CD4-positive, CD25-positive, alpha-beta regulatory T cell (primary cell): ENCODE measurements around the gene ENAM. TPM values are rescaled to one million over a fixed set of nuclear protein-coding genes. Genes with fewer than 3 reads are reported as not detected.
A peak's percentile ranks its signal among the peaks of the same experiment; 100 is the strongest.

Experiments
- ATAC-seq, 2 donors: fragments of 150-1000 bp; cut with Tn5 transposase; one replicate each; pipeline ENCODE4 v1.10.0; 2021; ENCODE audit warnings: low read depth in 2 of 2, moderate number of reproducible peaks in 2 of 2, moderate library complexity in 1 of 2
- DNase-seq, 3 donors: peaks; one replicate each; pipeline versions ENCODE4 v3.0.0 to v3.0.0-alpha.2; 2012 to 2022; ENCODE audit warnings: mixed read lengths in 1 of 3
- H3K27ac ChIP-seq: one replicate; pipeline ENCODE4 v1.7.0; 2013; ENCODE audit warnings: mild to moderate bottlenecking, low read length; ENCODE audit not compliant: insufficient read depth, poor library complexity, severe bottlenecking
- H3K27me3 ChIP-seq: one replicate; pipeline ENCODE4 v1.7.0; 2013; ENCODE audit warnings: low read length; ENCODE audit not compliant: control insufficient read depth, insufficient read depth
- H3K36me3 ChIP-seq: one replicate; pipeline ENCODE4 v1.7.0; 2013; ENCODE audit warnings: mild to moderate bottlenecking, low read length, moderate library complexity; ENCODE audit not compliant: control insufficient read depth, insufficient read depth
- H3K4me1 ChIP-seq: 2 replicates; pipeline ENCODE4 v1.7.0; 2013; ENCODE audit warnings: mild to moderate bottlenecking, low read length; ENCODE audit not compliant: insufficient read depth, control insufficient read depth, poor library complexity, severe bottlenecking
- H3K4me3 ChIP-seq: one replicate; pipeline ENCODE4 v1.7.0; 2013; ENCODE audit warnings: low read depth, mild to moderate bottlenecking, low read length, moderate library complexity
- H3K9me3 ChIP-seq, 2 experiments: 1 replicate in 1 of 2; 2 replicates in 1 of 2; pipeline ENCODE4 v1.7.0; 2013; ENCODE audit warnings: low read length in 2 of 2, mild to moderate bottlenecking in 1 of 2, moderate library complexity in 1 of 2; ENCODE audit not compliant: control insufficient read depth in 2 of 2
- H3K27ac Mint-ChIP-seq, 3 donors: one replicate each; pipeline ENCODE4 v1.8.0; 2020 to 2022; ENCODE audit warnings: mild to moderate bottlenecking in 3 of 3, mixed read lengths in 3 of 3, moderate library complexity in 2 of 3
- H3K27me3 Mint-ChIP-seq: one replicate; pipeline ENCODE4 v1.8.0; 2022; ENCODE audit warnings: mild to moderate bottlenecking, mixed read lengths
- H3K36me3 Mint-ChIP-seq: one replicate; pipeline ENCODE4 v1.8.0; 2020; ENCODE audit warnings: mixed read lengths
- H3K4me1 Mint-ChIP-seq, 4 donors: one replicate each; pipeline ENCODE4 v1.8.0; 2020 to 2022; ENCODE audit warnings: mixed read lengths in 4 of 4, mild to moderate bottlenecking in 1 of 4
- H3K4me3 Mint-ChIP-seq, 4 donors: one replicate each; pipeline ENCODE4 v1.8.0; 2020 to 2022; ENCODE audit warnings: mild to moderate bottlenecking in 4 of 4, mixed read lengths in 4 of 4, moderate library complexity in 3 of 4
- H3K9me3 Mint-ChIP-seq, 7 donors: one replicate each; pipeline ENCODE4 v1.8.0; 2020 to 2022; ENCODE audit warnings: mixed read lengths in 7 of 7, mild to moderate bottlenecking in 3 of 7, moderate library complexity in 2 of 7
- polyA plus RNA-seq, 4 donors: library from polyadenylated mRNA; unstranded; fragments of 300-500 nt; fragmentation: Illumina TruSeq; gene quantifications; one replicate each; pipeline ENCODE4 v1.2.3, GENCODE V29; 2021
- total RNA-seq: library from RNA; stranded (reverse); gene quantifications from one replicate; pipeline ENCODE4 v1.2.3, GENCODE V29; 2022

ENAM gene
- total and polyA plus RNA-seq, 5 donors from 2014 or later = not detected

DNA sequence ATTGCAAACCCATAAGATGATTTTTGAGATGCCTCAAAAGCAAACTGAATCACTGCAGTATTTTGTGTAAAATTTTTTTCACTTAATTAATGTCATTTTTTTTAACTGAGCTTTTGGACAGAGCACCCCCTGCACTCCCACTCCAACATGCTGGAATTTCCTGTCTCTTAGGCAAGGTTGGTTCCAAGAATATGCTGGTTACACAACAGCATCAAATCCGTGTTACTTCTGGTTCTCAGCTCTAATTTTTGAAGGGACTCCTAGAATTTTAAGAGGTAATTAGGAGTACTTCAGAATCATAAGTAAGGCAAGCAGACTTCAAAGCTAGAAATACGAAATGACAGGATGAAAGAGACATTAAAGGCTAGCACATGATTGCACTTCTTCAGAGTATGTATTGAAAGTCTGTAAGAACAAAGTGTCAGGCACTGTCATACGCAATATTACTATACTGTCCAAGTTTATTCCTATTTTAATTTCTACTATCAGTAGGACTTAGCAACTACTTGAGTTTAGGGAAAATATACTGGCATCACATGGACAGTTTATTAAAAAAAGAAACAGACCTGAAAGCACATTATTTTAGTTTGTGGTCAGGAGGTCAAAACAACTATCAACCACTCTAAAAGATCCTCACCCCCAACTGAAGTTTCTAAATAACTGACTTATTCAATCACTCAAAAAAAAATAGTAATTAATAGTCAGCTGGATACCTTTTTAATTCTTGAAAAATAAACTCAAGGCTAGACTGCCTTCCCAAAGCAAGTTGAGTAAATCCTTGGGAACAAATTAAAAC lies 39.4 kb downstream of the ENAM start:
- Histone ChIP-seq H3K9me3 (no peaks in the 10 kb centered on the region), H3K27ac (no peak overlapping the region), H3K36me3 (no peaks in the 10 kb centered on the region), H3K27me3 (peaks cover 11% of the 10 kb centered on the region), H3K4me1 (no peaks in the 10 kb centered on the region), H3K4me3 (no peak overlapping the region)
- Mint-ChIP-seq H3K27me3 (peaks cover 27% of the 10 kb centered on the region), H3K9me3 (peaks cover 0 to 1% (median 0%) of the 10 kb centered on the region in 7 donors), H3K4me1 (no peaks in the 10 kb centered on the region), H3K27ac (no peak overlapping the region), H3K36me3 (no peaks in the 10 kb centered on the region), H3K4me3 (no peak overlapping the region)
- DNase-seq = no peak
- ATAC-seq = no peak

DNA sequence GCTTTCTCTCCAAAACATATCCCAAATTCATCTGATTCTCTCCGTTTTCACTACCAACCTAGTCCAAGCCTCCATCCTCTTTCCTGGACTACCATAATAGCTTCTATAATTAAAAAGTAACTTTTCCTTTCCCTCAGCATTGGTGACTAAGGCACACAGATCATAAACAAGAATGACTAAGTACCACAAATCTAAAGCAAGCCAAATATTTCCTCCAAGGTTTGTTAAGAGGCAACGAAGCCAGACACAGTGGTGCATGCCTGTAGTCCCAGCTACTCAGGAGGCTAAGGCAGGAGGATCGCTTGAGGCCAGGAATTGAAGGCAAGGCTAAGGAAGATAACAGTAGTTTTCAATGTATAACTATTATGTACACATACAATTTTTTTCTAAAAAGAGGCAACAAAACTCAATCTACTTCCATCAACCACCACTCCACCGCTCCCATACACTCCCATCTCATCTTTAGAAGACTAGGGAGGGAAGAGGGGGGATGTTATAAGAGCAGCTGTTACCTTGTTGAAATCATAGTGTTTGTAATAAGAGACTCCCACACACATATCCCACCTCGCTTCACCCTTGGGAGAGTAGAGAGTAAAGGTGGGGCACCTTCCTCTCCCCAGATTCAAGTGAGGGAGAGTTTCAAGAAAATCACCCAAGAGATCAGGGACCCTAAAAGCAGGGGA lies 41.9 kb downstream of the ENAM start:
- Mint-ChIP-seq H3K36me3 (no peaks in the 10 kb centered on the region), H3K4me3 (no peak overlapping the region)

DNA sequence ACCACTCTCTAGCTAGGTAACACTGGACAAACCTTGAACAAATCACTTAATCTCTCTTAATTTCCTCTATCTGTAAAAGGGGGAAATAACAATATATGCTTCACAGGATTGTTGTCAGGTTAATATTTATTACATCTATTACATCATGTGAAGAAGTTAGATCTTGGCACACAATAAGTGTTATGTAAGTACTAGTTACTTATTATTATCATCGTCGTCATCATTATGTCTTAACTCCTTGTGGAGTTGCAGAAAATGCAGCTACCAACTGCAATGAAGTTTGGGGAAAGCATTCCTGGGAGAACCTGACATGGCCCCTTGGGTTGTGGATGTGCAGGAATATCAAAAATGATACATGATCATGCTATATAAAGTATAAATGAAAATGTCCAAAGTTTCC lies 42.5 kb downstream of the ENAM start:
- H3K27ac ChIP-seq = no peak overlapping the region
- peaks cover 0 to 1% (median 0%) of the 10 kb centered on the region in 7 donors for H3K9me3 Mint-ChIP-seq
- no peaks in the 10 kb centered on the region for H3K36me3 Mint-ChIP-seq
- H3K27ac Mint-ChIP-seq = no peak overlapping the region
- no peaks in the 10 kb centered on the region for H3K9me3 ChIP-seq
- no peak overlapping the region for H3K4me3 ChIP-seq
- H3K36me3 ChIP-seq = no peaks in the 10 kb centered on the region
- H3K27me3 ChIP-seq = peaks cover 11% of the 10 kb centered on the region
- ATAC-seq = no peak
- no peak for DNase-seq
- no peaks in the 10 kb centered on the region for H3K4me1 ChIP-seq
- H3K27me3 Mint-ChIP-seq = peaks cover 29% of the 10 kb centered on the region
- no peaks in the 10 kb centered on the region for H3K4me1 Mint-ChIP-seq
- no peak overlapping the region for H3K4me3 Mint-ChIP-seq

More for the DNA sequence above, 41.9 kb downstream of the ENAM start:
- Mint-ChIP-seq H3K27me3 (peaks cover 27% of the 10 kb centered on the region), H3K9me3 (peaks cover 0 to 1% (median 0%) of the 10 kb centered on the region in 7 donors), H3K4me1 (no peaks in the 10 kb centered on the region), H3K27ac (no peak overlapping the region)
- peaks cover 11% of the 10 kb centered on the region for H3K27me3 ChIP-seq
- H3K36me3 ChIP-seq = no peaks in the 10 kb centered on the region
- no peak overlapping the region for H3K4me3 ChIP-seq
- DNase-seq = no peak
- ATAC-seq = no peak
- no peaks in the 10 kb centered on the region for H3K9me3 ChIP-seq
- H3K27ac ChIP-seq = no peak overlapping the region
- no peaks in the 10 kb centered on the region for H3K4me1 ChIP-seq

DNA sequence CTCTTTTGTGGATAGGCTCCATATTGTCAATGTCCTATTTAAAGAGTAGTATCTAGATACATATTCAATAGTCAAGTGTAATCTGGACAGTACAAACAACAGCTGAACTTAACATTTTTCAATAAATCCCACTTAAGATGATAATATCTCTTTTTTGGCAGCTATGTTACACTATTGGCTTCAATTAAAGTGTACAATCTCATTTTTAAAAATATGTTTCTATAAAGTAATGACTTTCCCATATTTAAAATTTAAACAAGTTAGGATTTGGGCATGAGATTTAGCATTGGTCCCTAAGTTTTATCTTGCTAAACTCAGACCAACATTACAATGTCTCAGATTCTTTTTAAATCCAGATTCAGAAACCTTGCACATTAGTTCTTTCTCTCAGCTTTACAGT lies 45.6 kb downstream of the ENAM start:
- no peak overlapping the region for H3K4me3 ChIP-seq
- Mint-ChIP-seq H3K36me3 (no peaks in the 10 kb centered on the region), H3K9me3 (peaks cover 0 to 2% (median 0%) of the 10 kb centered on the region in 7 donors), H3K4me3 (no peak overlapping the region), H3K27me3 (peaks cover 24% of the 10 kb centered on the region), H3K27ac (no peak overlapping the region), H3K4me1 (no peaks in the 10 kb centered on the region)
- H3K9me3 ChIP-seq = no peaks in the 10 kb centered on the region
- no peaks in the 10 kb centered on the region for H3K36me3 ChIP-seq
- DNase-seq (no peak), ATAC-seq (no peak)
- no peak overlapping the region for H3K27ac ChIP-seq
- H3K27me3 ChIP-seq = peaks cover 7% of the 10 kb centered on the region
- no peaks in the 10 kb centered on the region for H3K4me1 ChIP-seq

DNA sequence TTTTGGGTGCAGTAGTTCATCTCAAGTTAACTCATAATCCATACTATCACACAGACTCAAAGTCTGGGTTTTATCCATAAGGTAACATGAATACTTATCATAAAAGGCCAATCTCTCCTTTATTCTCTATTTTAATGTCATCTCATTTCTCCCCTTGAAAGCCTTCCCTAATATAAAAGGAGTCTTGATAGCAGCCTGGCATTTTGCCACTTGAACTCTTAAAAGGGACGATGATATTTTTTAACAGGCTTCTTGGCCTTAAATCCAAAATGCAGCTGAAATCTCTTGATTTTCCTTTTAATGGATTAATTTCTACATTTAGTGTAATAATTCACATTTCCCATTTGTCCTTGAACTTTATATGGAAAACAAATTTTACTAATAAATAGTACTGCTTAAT lies 46.2 kb downstream of the ENAM start:
- Mint-ChIP-seq H3K27ac (no peak overlapping the region), H3K9me3 (peaks cover 0 to 2% (median 0%) of the 10 kb centered on the region in 7 donors), H3K36me3 (no peaks in the 10 kb centered on the region), H3K4me3 (no peak overlapping the region), H3K27me3 (peaks cover 20% of the 10 kb centered on the region), H3K4me1 (no peaks in the 10 kb centered on the region)
- no peak for ATAC-seq
- Histone ChIP-seq H3K36me3 (no peaks in the 10 kb centered on the region), H3K27ac (no peak overlapping the region), H3K9me3 (no peaks in the 10 kb centered on the region), H3K27me3 (peaks cover 8% of the 10 kb centered on the region), H3K4me3 (no peak overlapping the region), H3K4me1 (no peaks in the 10 kb centered on the region)
- no peak for DNase-seq

DNA sequence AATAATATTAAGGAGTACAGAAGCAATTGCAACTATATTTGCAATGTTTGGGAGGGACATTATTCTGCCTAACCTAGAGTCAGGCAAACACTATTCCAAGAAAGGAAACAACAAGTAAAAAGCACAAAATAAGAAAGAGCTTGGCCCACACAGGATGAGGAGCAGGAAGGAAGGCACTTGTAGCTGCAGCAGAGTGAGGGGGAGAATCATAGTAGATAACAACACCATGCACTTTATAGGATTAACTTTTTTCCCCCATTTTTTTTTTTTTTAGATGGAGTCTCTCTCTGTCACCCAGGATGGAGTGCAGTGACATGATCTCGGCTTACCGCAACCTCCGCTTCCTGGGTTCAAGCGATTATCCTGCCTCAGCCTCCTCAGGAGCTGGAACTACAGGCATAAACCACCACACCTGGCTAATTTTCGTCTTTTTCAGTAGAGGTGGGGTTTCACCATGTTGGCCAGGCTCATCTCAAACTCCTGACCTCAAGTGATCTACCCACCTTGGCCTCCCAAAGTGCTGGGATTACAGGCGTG lies 48.1 kb downstream of the ENAM start:
- Histone ChIP-seq H3K4me3 (no peak overlapping the region), H3K4me1 (no peaks in the 10 kb centered on the region), H3K27ac (no peak overlapping the region), H3K9me3 (no peaks in the 10 kb centered on the region), H3K27me3 (peaks cover 1% of the 10 kb centered on the region), H3K36me3 (no peaks in the 10 kb centered on the region)
- peaks cover 0 to 2% (median 0%) of the 10 kb centered on the region in 7 donors for H3K9me3 Mint-ChIP-seq
- H3K4me1 Mint-ChIP-seq = no peaks in the 10 kb centered on the region
- no peak overlapping the region for H3K4me3 Mint-ChIP-seq
- H3K27me3 Mint-ChIP-seq = peaks cover 8% of the 10 kb centered on the region
- peak overlapping the region in 1 of 3 donors; percentile 65 for H3K27ac Mint-ChIP-seq
- no peaks in the 10 kb centered on the region for H3K36me3 Mint-ChIP-seq
- no peak for DNase-seq
- ATAC-seq = no peak

DNA sequence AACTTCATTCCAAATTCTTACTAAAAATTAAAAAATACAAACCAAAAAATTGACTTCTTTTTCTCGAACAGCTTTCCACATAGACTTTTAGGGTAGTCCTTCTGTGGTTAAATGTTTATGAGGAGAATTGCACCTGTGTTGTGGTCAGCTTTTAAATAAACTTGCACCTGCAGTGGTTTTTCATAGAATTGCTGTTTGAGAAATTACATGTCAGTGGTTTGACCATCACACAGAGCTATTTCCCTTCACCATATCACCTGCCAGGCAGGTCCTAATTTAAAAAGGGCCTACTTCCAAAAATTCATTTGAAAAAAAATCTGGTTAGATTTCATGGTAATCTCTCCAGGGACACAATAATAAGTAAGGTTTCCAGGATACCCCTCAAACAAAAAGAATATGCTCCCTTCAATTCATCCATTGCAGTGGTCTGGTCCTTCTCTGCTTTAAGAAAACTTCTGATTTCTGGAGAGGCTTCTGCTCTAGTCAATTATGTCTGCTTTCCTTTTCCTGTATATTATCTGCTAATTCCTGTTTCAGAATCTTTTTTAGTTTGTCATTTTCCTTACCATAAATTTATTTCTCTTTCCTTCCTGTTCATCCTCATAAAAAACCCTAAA lies 49.9 kb downstream of the ENAM start:
- Histone ChIP-seq H3K36me3 (no peaks in the 10 kb centered on the region), H3K4me3 (no peak overlapping the region), H3K4me1 (no peaks in the 10 kb centered on the region), H3K27me3 (peaks cover 1% of the 10 kb centered on the region), H3K9me3 (no peaks in the 10 kb centered on the region), H3K27ac (no peak overlapping the region)
- peak in 1 of 3 donors; percentile 51 for DNase-seq
- peaks cover 3% of the 10 kb centered on the region for H3K36me3 Mint-ChIP-seq
- no peaks in the 10 kb centered on the region for H3K4me1 Mint-ChIP-seq
- H3K27me3 Mint-ChIP-seq = peaks cover 8% of the 10 kb centered on the region
- no peak overlapping the region for H3K27ac Mint-ChIP-seq
- peaks cover 0 to 2% (median 0%) of the 10 kb centered on the region in 7 donors for H3K9me3 Mint-ChIP-seq
- ATAC-seq = no peak
- H3K4me3 Mint-ChIP-seq = no peak overlapping the region
